ENCODE results near the gene CHM. TPM values are rescaled to one million over a fixed set of nuclear protein-coding genes. Genes with fewer than 3 reads are reported as not detected.
A peak's percentile ranks its signal among the peaks of the same experiment; 100 is the strongest.

CHM gene
- total and polyA plus RNA-seq, 7 donors: 8.2 to 15.5 (median 13.1) TPM

GRCh38 chrX:86051741-86052140 lies 4.4 kb upstream of the CHM start:
- intact Hi-C loops (cut with DNase I): no loop called here
- H3K4me3 ChIP-seq: no peak overlapping the region
- WGBS, 3 donors: 29 to 35% (median 32%) methylated on average over 2 of the region's 2 CpGs
- H3K27ac ChIP-seq: no peak overlapping the region
- no peak for ATAC-seq
- no peaks in the 10 kb centered on the region for H3K4me1 ChIP-seq
- peaks cover 0 to 6% (median 0%) of the 10 kb centered on the region in 3 donors for H3K27me3 ChIP-seq (ENCODE audit: insufficient read depth in 3 of 3, low read length in 2 of 3)
- no peaks in the 10 kb centered on the region for H3K36me3 ChIP-seq (ENCODE audit: insufficient read depth in 1 of 2, low read depth in 1 of 2)
- DNase-seq: no peak
- no peak for TF ChIP-seq CTCF (IDR thresholded peaks at IDR 0.05)
- H3K9me3 ChIP-seq: no peaks in the 10 kb centered on the region

- 16 to 33% (median 20%) methylated on average over 15 of the region's 15 CpGs for WGBS, 3 donors
- no peaks in the 10 kb centered on the region for H3K27me3 ChIP-seq (ENCODE audit: insufficient read depth in 3 of 3, low read length in 2 of 3)
- peak overlapping the region; percentile 75 for H3K4me3 ChIP-seq
- H3K9me3 ChIP-seq: no peaks in the 10 kb centered on the region
- ATAC-seq: peak in 1 of 4 donors; percentile 23
- no peaks in the 10 kb centered on the region for H3K36me3 ChIP-seq (ENCODE audit: insufficient read depth in 1 of 2, low read depth in 1 of 2)
- peaks cover 16% of the 10 kb centered on the region for H3K4me1 ChIP-seq
- DNase-seq: no peak
- peak overlapping the region; percentile 84 for H3K27ac ChIP-seq
- intact Hi-C loops (cut with DNase I): no loop called here
- no peak for TF ChIP-seq CTCF (IDR thresholded peaks at IDR 0.05)
These were observed 550 bp upstream of the CHM start for GRCh38 chrX:86047936-86048280.

GRCh38 chrX:86044216-86044615 lies 3.1 kb downstream of the CHM start:
- intact Hi-C loops (cut with DNase I): no loop called here
- no peaks in the 10 kb centered on the region for H3K36me3 ChIP-seq (ENCODE audit: insufficient read depth in 1 of 2, low read depth in 1 of 2)
- TF ChIP-seq CTCF (IDR thresholded peaks at IDR 0.05): no peak
- peaks cover 16% of the 10 kb centered on the region for H3K4me1 ChIP-seq
- DNase-seq: no peak
- H3K27ac ChIP-seq: no peak overlapping the region
- H3K9me3 ChIP-seq: no peaks in the 10 kb centered on the region
- H3K4me3 ChIP-seq: no peak overlapping the region
- ATAC-seq: no peak
- H3K27me3 ChIP-seq (ENCODE audit: insufficient read depth in 3 of 3, low read length in 2 of 3): no peaks in the 10 kb centered on the region

GRCh38 chrX:86039625-86040568 lies 7.5 kb downstream of the CHM start:
- no peak overlapping the region for H3K27ac ChIP-seq
- intact Hi-C loops (cut with DNase I): no loop called here
- 74 to 82% (median 79%) methylated on average over 21 of the region's 21 CpGs for WGBS, 3 donors
- H3K4me3 ChIP-seq: no peak overlapping the region
- no peaks in the 10 kb centered on the region for H3K9me3 ChIP-seq
- no peaks in the 10 kb centered on the region for H3K36me3 ChIP-seq (ENCODE audit: insufficient read depth in 1 of 2, low read depth in 1 of 2)
- ATAC-seq (no peak), DNase-seq (no peak)
- no peak for TF ChIP-seq CTCF (IDR thresholded peaks at IDR 0.05)
- peaks cover 2% of the 10 kb centered on the region for H3K4me1 ChIP-seq
- H3K27me3 ChIP-seq (ENCODE audit: insufficient read depth in 3 of 3, low read length in 2 of 3): no peaks in the 10 kb centered on the region

GRCh38 chrX:86033385-86033784 lies 14.0 kb downstream of the CHM start:
- DNase-seq: no peak
- intact Hi-C loops (cut with DNase I): no loop called here
- no peaks in the 10 kb centered on the region for H3K9me3 ChIP-seq
- H3K36me3 ChIP-seq (ENCODE audit: insufficient read depth in 1 of 2, low read depth in 1 of 2): no peaks in the 10 kb centered on the region
- H3K4me3 ChIP-seq: no peak overlapping the region
- ATAC-seq: no peak
- H3K4me1 ChIP-seq: peaks cover 2% of the 10 kb centered on the region
- H3K27me3 ChIP-seq (ENCODE audit: insufficient read depth in 3 of 3, low read length in 2 of 3): no peaks in the 10 kb centered on the region
- TF ChIP-seq CTCF (IDR thresholded peaks at IDR 0.05): no peak
- no peak overlapping the region for H3K27ac ChIP-seq

Data from psoas muscle (tissue), 8 donors.